ENCODE results near the gene ZFP92. TPM values are rescaled to one million over a fixed set of nuclear protein-coding genes. Genes with fewer than 3 reads are reported as not detected.

Gene ZFP92
- total RNA-seq, 4 donors from 2014 or later, result 0.26 to 2.4 (median 0.88) TPM

DNA sequence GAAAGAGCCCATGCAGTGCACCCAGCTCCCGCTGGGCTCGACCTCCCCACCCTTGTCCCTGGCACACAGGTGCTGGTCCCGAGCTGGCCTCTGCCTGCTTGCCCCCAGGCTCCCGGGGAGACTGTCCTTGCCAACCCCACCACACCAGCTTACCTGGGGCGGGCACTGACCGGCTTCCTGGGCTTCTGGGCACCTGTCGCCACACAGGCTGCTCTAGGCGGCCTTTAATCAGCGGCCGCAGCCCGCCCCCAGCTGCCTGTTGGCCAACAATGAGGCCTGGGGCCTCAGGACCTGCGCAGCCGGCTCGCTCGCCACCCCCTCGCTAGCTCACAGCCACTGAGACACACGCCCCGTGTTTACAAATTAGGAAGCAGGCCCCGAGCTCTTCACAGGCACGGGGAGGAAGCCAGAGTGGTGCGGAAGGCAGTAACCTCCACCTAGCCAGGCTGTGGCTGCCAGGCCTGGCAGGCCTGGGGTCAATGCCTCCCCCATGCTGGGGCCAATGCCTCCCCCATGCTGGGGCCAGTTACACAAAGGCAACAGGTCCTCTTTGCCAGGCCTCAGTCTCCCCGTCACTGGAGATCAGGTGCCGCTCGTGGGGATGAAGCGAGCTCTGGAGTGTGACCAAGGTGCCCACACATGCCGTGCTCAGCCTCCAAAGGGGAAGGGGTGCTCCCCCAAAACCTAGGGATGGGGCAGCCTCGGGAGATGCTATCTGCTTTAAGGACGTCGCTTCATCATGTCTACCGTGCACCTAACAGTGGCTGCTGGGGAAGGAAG lies 34.8 kb downstream of the ZFP92 start, which contains the start of gene TREX2:
Gene TREX2 (minus strand): TSS at position 201 of the 780 bp plus-strand sequence. CDS start 626 bp downstream, outside the sequence.
- H3K36me3 ChIP-seq, result no peaks in the 10 kb centered on the region
- no peak for TF ChIP-seq POLR2A (IDR thresholded peaks at IDR 0.05)
- TF ChIP-seq, protein P1, sequence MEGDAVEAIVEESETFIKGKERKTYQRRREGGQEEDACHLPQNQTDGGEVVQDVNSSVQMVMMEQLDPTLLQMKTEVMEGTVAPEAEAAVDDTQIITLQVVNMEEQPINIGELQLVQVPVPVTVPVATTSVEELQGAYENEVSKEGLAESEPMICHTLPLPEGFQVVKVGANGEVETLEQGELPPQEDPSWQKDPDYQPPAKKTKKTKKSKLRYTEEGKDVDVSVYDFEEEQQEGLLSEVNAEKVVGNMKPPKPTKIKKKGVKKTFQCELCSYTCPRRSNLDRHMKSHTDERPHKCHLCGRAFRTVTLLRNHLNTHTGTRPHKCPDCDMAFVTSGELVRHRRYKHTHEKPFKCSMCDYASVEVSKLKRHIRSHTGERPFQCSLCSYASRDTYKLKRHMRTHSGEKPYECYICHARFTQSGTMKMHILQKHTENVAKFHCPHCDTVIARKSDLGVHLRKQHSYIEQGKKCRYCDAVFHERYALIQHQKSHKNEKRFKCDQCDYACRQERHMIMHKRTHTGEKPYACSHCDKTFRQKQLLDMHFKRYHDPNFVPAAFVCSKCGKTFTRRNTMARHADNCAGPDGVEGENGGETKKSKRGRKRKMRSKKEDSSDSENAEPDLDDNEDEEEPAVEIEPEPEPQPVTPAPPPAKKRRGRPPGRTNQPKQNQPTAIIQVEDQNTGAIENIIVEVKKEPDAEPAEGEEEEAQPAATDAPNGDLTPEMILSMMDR (IDR thresholded peaks at IDR 0.05), result no peak
- no peak within 1 kb of the TSS for H3K4me3 ChIP-seq
- intact Hi-C loops (cut with DNase I; ENCODE audit: low total_unique reads), result no loop called here
- H3K4me1 ChIP-seq, result no peaks in the 10 kb centered on the region
- no peaks in the 10 kb centered on the region for H3K9me3 ChIP-seq
- H3K27ac ChIP-seq, result no peak within 1 kb of the TSS
- DNase-seq, result no peak
- H3K27me3 ChIP-seq, result no peaks in the 10 kb centered on the region

DNA sequence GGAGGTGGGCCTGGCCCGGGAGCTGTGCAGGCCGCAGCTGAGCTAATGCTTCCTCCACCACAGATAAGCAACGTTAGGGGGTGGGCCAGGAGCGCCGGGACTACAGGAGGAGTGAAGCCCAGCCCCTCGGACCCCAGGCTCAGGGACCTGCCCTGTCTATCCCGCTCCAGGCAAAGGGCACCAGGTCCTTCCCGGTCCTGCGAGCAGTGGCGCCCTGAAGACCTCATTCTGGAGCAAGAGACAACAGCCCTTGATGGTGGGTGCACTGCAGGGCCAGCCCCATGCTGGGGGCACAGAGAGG lies 35.3 kb downstream of the ZFP92 start:
- H3K27ac ChIP-seq, result no peak overlapping the region
- intact Hi-C loops (cut with DNase I; ENCODE audit: low total_unique reads), result no loop called here
- H3K4me1 ChIP-seq, result no peaks in the 10 kb centered on the region
- no peak for DNase-seq
- no peaks in the 10 kb centered on the region for H3K36me3 ChIP-seq
- no peak for TF ChIP-seq POLR2A (IDR thresholded peaks at IDR 0.05)
- TF ChIP-seq, protein P1 (IDR thresholded peaks at IDR 0.05), result no peak
- no peaks in the 10 kb centered on the region for H3K27me3 ChIP-seq
- no peaks in the 10 kb centered on the region for H3K9me3 ChIP-seq
- H3K4me3 ChIP-seq, result no peak overlapping the region

DNA sequence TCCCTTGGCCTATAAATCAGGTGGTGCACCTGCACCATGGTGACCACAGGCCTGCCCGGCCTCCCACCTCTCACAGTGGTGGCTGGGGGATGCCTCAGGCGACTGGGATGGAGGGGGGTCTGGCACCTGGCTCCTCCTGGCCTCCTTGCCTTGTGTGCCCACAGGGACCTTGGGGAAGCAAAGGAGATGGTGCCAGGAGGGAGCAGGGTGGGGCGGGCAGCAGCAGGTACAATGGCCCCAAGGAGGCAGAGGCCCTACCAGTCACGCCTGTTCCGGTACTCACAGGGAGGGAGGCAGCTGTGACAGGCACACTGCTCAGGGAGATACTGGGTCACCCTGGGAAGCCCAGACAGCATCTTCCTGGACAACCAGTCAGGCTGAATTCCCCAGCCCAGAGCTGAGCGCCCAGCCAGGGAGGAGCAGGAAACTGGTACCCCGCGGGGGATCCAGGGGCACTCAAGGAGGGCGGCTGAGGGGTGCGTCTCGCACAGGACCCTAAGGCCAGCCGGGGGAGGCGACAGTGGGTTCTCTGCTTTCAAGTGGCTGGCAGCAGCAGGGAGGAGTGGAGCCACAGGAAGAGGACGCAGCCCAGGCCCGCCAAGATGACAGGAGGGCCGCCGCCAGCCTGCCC lies 35.8 kb downstream of the ZFP92 start:
- H3K4me3 ChIP-seq, result no peak overlapping the region
- H3K36me3 ChIP-seq, result no peaks in the 10 kb centered on the region
- no peak for DNase-seq
- H3K9me3 ChIP-seq, result no peaks in the 10 kb centered on the region
- H3K27me3 ChIP-seq, result no peaks in the 10 kb centered on the region
- no peaks in the 10 kb centered on the region for H3K4me1 ChIP-seq
- no peak for TF ChIP-seq POLR2A (IDR thresholded peaks at IDR 0.05)
- TF ChIP-seq, protein P1 (IDR thresholded peaks at IDR 0.05), result no peak
- H3K27ac ChIP-seq, result no peak overlapping the region
- intact Hi-C loops (cut with DNase I; ENCODE audit: low total_unique reads), result no loop called here

DNA sequence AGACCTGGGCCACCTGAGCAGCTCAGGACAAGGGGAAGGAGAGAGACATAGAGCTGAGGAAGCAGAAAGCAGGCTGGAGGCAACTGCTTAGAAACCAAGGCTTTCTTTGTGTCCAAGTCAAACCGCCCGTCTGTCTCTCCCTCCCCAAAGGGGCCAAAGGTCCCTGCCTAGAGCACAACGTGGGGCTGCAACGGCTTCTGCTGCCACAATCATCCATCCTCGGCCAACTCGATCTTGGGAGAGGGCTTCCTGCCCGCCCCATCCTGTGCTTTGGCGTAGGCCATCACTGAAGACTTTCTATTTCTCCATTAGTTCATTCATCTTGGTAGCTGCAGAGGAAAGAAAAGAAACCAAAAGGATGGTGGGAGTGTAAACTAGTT lies 36.3 kb downstream of the ZFP92 start:
- no peaks in the 10 kb centered on the region for H3K36me3 ChIP-seq
- no peaks in the 10 kb centered on the region for H3K9me3 ChIP-seq
- intact Hi-C loops (cut with DNase I; ENCODE audit: low total_unique reads), result no loop called here
- H3K4me1 ChIP-seq, result no peaks in the 10 kb centered on the region
- H3K27me3 ChIP-seq, result no peaks in the 10 kb centered on the region
- H3K4me3 ChIP-seq, result no peak overlapping the region
- H3K27ac ChIP-seq, result no peak overlapping the region
- no peak for TF ChIP-seq POLR2A (IDR thresholded peaks at IDR 0.05)
- TF ChIP-seq, protein P1 (IDR thresholded peaks at IDR 0.05), result no peak
- no peak for DNase-seq

DNA sequence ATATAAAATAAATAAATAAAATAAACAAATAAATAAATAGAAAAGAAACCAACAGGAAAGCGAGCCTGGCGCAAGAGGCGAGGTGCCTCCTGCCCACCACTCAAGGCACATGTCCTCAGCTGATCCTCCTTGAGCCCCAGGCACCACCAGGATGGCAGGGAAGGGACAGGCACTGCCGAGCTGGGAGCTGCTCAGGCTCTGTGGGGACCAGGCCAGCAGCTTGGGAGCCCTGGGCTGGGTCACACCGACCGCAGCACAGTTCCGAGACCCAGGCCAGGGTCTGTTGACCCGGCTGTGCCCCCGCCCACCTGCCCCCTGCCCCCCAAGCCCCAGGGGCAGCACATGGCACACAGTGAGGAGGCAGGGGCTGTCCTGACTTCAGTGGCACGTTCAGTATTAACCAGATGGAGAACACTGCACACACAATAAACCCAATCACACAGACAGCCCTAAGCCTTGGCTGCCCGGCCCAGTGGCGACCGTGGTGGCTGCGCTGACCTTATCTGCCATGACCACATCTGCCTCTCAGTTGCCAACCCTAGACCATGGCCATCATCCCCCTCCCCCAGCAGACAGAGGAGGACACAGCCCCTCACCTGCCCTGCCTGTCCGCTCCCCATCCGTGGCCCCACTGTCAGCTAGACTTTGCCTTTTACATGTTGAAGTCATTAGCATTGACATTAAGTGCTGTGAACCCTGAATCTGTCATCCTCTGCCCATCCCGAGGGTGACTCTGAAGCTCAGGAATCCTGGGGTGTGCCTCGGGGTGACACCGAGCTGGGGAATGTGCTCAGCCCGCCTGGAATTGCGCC lies 37.5 kb downstream of the ZFP92 start:
- no peak overlapping the region for H3K4me3 ChIP-seq
- DNase-seq, result no peak
- no peaks in the 10 kb centered on the region for H3K36me3 ChIP-seq
- H3K4me1 ChIP-seq, result no peaks in the 10 kb centered on the region
- TF ChIP-seq POLR2A (IDR thresholded peaks at IDR 0.05), result no peak
- intact Hi-C loops (cut with DNase I; ENCODE audit: low total_unique reads), result no loop called here
- no peak overlapping the region for H3K27ac ChIP-seq
- H3K9me3 ChIP-seq, result no peaks in the 10 kb centered on the region
- no peaks in the 10 kb centered on the region for H3K27me3 ChIP-seq
